Measurements from ENCODE around the gene GNG2. TPM values are rescaled to one million over a fixed set of nuclear protein-coding genes. Genes with fewer than 3 reads are reported as not detected.

Gene GNG2
- total and polyA plus RNA-seq, 9 of the 15 experiments (the other 6 are each of a cell fraction or from before 2014, with no cell fraction given): 0.18 TPM; not detected in 8

DNA sequence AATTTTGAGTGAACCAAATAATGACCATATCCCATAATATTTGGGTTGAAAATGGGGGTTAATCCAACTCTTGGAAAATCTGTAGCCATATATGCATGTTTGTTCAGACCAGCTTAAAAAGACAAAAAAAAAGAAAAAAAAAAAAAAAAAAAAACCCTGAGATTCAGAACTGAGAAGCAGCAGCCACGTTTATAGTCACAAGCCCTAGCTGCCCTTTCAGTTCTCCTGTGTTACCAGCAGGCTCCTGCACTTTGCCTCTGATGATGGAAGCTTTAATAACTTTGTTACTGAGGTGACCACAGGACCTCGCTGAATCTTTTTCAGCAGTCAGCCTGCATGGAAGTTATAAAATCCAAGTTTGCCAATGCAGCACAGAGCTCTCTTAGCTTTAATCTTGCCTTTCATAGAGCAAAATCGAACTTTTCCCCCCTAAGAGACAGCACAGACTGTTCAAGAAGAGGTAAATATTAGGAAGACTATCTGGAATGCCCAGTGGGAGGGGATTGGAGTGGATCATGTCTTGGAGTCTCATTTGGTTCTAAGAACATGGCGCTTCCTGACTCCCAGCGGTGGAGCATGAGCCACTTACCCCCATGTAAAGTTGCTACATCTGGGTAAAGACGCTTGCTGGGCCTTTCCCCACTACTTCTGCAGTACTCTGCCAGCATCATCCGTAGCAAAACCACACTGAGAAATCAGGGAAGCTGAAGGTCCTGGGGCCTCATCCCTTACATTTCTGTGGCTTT, 20.6 kb downstream of the GNG2 start:
- POLR2A ChIA-PET: no interaction called here
- DNase-seq (ENCODE audit: extremely low read depth in 1 of 4, low spot score in 3 of 4) (no peak), FAIRE-seq (no peak), ATAC-seq (no peak)
- H3K4me1 ChIP-seq (replicated peaks in 1 of 2; ENCODE audit: control insufficient read depth in 2 of 2, insufficient read depth in 2 of 2, low read length in 2 of 2): no peaks in the 10 kb centered on the region
- no peaks in the 10 kb centered on the region for H3K36me3 ChIP-seq (ENCODE audit: control insufficient read depth, insufficient read depth, low read length)
- H3K4me3 ChIP-seq: no peak overlapping the region
- H3K9me1 ChIP-seq (ENCODE audit: control insufficient read depth, insufficient read depth, low read length): no peaks in the 10 kb centered on the region
- no TSS peak for BruUV-seq (replicated peaks)
- H3K4me2 ChIP-seq (ENCODE audit: insufficient read depth, low read length): no peak overlapping the region
- no peaks in the 10 kb centered on the region for H4K20me1 ChIP-seq (replicated peaks; ENCODE audit: control insufficient read depth, insufficient read depth, low read length)
- no peak overlapping the region for H3K27ac ChIP-seq (ENCODE audit: extremely low read depth, low read depth, low read length)
- H2AFZ ChIP-seq (ENCODE audit: low read depth, low read length): no peak overlapping the region
- CTCF ChIA-PET (ENCODE audit: low intra/inter-chr PET ratio): no interaction called here
- in situ Hi-C loops (cut with MboI) (no loop called here), intact Hi-C loops (cut with micrococcal nuclease) (no loop called here)
- WGBS (ENCODE audit: insufficient coverage, low coverage, missing lambda C conversion rate): 1% methylated on average over 7 of the region's 7 CpGs
- no peaks in the 10 kb centered on the region for H3K9me3 ChIP-seq (replicated peaks; ENCODE audit: control insufficient read depth, insufficient read depth, low read depth, low read length)
- no peaks in the 10 kb centered on the region for H3K27me3 ChIP-seq (ENCODE audit: control insufficient read depth in 2 of 2, insufficient read depth in 2 of 2, low read length in 2 of 2)
- H3K79me2 ChIP-seq (ENCODE audit: control insufficient read depth, insufficient read depth, low read length): no peaks in the 10 kb centered on the region
- H3K9ac ChIP-seq (ENCODE audit: insufficient read depth in 1 of 2, low read depth in 2 of 2, low read length in 2 of 2): no peak overlapping the region
- TF ChIP-seq KAT7 (CRISPR knock-in tag; IDR thresholded peaks at IDR 0.05; ENCODE audit: borderline replicate concordance) (no peak), RBM17 (IDR thresholded peaks at IDR 0.05; ENCODE audit: borderline replicate concordance, low read depth, low read length) (no peak), EZH2 (IDR thresholded peaks at IDR 0.05; ENCODE audit: borderline replicate concordance, low read depth, low read length) (no peak), PCBP2 (IDR thresholded peaks at IDR 0.05; ENCODE audit: low read depth, low read length, poor library complexity, severe bottlenecking) (no peak), ZNF143 (CRISPR knock-in tag; IDR thresholded peaks at IDR 0.05) (no peak)
- TF ChIP-seq, protein P1, sequence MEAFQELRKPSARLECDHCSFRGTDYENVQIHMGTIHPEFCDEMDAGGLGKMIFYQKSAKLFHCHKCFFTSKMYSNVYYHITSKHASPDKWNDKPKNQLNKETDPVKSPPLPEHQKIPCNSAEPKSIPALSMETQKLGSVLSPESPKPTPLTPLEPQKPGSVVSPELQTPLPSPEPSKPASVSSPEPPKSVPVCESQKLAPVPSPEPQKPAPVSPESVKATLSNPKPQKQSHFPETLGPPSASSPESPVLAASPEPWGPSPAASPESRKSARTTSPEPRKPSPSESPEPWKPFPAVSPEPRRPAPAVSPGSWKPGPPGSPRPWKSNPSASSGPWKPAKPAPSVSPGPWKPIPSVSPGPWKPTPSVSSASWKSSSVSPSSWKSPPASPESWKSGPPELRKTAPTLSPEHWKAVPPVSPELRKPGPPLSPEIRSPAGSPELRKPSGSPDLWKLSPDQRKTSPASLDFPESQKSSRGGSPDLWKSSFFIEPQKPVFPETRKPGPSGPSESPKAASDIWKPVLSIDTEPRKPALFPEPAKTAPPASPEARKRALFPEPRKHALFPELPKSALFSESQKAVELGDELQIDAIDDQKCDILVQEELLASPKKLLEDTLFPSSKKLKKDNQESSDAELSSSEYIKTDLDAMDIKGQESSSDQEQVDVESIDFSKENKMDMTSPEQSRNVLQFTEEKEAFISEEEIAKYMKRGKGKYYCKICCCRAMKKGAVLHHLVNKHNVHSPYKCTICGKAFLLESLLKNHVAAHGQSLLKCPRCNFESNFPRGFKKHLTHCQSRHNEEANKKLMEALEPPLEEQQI (IDR thresholded peaks at IDR 0.05): no peak
- TF ChIP-seq, protein P2, sequence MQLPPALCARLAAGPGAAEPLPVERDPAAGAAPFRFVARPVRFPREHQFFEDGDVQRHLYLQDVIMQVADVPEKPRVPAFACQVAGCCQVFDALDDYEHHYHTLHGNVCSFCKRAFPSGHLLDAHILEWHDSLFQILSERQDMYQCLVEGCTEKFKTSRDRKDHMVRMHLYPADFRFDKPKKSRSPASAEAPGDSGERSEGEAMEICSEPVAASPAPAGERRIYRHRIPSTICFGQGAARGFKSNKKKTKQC (CRISPR knock-in tag; IDR thresholded peaks at IDR 0.05): no peak
- TF ChIP-seq, protein P3, sequence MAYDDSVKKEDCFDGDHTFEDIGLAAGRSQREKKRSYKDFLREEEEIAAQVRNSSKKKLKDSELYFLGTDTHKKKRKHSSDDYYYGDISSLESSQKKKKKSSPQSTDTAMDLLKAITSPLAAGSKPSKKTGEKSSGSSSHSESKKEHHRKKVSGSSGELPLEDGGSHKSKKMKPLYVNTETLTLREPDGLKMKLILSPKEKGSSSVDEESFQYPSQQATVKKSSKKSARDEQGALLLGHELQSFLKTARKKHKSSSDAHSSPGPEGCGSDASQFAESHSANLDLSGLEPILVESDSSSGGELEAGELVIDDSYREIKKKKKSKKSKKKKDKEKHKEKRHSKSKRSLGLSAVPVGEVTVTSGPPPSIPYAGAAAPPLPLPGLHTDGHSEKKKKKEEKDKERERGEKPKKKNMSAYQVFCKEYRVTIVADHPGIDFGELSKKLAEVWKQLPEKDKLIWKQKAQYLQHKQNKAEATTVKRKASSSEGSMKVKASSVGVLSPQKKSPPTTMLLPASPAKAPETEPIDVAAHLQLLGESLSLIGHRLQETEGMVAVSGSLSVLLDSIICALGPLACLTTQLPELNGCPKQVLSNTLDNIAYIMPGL (CRISPR knock-in tag; IDR thresholded peaks at IDR 0.05): no peak
- TF ChIP-seq, protein P4, sequence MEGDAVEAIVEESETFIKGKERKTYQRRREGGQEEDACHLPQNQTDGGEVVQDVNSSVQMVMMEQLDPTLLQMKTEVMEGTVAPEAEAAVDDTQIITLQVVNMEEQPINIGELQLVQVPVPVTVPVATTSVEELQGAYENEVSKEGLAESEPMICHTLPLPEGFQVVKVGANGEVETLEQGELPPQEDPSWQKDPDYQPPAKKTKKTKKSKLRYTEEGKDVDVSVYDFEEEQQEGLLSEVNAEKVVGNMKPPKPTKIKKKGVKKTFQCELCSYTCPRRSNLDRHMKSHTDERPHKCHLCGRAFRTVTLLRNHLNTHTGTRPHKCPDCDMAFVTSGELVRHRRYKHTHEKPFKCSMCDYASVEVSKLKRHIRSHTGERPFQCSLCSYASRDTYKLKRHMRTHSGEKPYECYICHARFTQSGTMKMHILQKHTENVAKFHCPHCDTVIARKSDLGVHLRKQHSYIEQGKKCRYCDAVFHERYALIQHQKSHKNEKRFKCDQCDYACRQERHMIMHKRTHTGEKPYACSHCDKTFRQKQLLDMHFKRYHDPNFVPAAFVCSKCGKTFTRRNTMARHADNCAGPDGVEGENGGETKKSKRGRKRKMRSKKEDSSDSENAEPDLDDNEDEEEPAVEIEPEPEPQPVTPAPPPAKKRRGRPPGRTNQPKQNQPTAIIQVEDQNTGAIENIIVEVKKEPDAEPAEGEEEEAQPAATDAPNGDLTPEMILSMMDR (IDR thresholded peaks at IDR 0.05 in 2 of 3, conservative IDR thresholded peaks at IDR 0.05 in 1 of 3; ENCODE audit: insufficient read depth in 2 of 3, low read depth in 1 of 3, low read length in 3 of 3): no peak
